ENCODE data around the gene FOXP4. TPM values are rescaled to one million over a fixed set of nuclear protein-coding genes. Genes with fewer than 3 reads are reported as not detected.

FOXP4 gene
- total RNA-seq, 1 donor from 2014 or later: 3.1 TPM

GRCh38 chr6:41642960-41643898 lies 97.0 kb downstream of the FOXP4 start:
- no peak for DNase-seq (ENCODE audit: low read depth)

GRCh38 chr6:41643899-41644269 lies 97.7 kb downstream of the FOXP4 start:
- no peak for DNase-seq (ENCODE audit: low read depth)

DNA sequence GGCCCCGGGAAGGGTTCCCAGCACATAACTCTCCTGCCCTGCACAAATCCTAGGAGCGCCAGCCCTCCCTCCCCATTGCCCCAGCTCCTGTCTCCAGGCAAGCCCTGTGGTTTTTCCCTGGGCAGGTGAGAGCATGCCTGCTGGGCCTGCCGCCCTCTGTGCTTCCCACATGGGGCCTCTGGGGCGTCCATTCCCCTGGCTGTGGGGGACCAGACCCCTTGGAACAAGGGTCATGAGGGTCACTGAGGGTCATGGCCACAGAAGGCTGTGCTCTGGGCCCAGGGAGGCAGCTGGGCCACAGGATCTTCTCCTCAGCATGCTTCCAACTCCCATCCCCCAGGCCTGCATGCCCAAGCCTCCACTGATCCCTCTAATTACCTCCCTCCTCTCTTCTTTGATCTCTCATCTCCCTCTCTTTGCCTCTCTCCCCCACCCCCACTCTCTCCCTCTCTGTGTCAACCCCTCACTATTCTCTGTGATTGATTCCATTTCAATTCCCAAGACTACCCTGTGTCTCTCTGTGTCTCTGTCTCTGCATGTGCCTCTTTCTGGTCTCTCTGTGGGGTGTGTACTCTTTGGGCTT lies 98.2 kb downstream of the FOXP4 start:
- peak; percentile 48 for DNase-seq (ENCODE audit: low read depth)

- DNase-seq (ENCODE audit: low read depth): no peak
Observed at GRCh38 chr6:41645007-41645618, 98.9 kb downstream of the FOXP4 start.

GRCh38 chr6:41646026-41646795 lies 100.0 kb downstream of the FOXP4 start:
- DNase-seq (ENCODE audit: low read depth): no peak

GRCh38 chr6:41647061-41647511 lies 100.9 kb downstream of the FOXP4 start:
- DNase-seq (ENCODE audit: low read depth): peak; percentile 71

DNA sequence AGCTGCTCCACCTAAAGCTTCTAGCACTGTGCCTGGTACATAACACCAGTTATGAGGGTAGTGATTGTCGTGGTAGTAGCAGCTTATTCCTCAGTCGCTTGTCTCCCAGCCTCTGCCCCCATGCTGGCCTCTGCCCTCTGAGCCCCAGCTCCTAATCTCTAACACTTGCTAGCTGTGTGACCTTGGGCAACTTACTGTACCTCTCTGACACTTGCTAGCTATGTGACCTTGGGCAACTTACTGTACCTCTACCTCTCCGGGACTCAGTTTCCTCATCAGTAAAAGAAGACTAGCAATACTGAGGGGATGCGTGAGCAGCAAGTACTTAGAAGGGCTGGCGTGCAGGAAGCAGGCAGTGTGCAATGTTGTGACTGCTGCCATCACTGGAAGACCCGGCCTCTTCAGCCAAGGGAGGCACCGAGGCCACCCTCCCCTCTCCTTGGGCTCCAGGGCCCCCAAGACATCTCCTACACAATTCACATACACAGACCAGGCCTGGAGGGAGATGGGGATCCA lies 101.9 kb downstream of the FOXP4 start:
- DNase-seq (ENCODE audit: low read depth): no peak

- peak; percentile 58 for DNase-seq (ENCODE audit: low read depth)
Observed at GRCh38 chr6:41648921-41649320, 102.7 kb downstream of the FOXP4 start.

DNA sequence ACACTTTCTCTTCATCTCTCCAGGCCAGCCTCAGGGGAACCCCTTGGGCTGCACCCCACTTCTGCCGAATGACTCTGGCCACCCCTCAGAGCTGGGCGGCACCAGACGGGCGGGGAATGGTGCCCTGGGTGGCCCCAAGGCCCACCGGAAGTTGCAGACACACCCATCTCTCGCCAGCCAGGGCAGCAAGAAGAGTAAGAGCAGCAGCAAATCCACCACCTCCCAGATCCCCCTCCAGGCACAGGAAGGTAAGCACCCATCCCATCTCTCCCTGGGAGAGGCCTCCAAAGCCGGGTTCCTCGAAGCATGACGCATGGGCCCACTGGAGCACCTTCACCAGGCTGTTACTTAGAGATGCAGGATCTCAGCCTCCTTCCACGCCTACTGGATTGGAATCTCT lies 103.4 kb downstream of the FOXP4 start:
- no peak for DNase-seq (ENCODE audit: low read depth)

- DNase-seq (ENCODE audit: low read depth): no peak
Observed at GRCh38 chr6:41650120-41650519, 103.9 kb downstream of the FOXP4 start.

GRCh38 chr6:41651246-41651961 lies 105.2 kb downstream of the FOXP4 start:
- DNase-seq (ENCODE audit: low read depth): no peak

Small RNA genes lying within 50 kb of the gene (microRNA-seq; reads per million reads assigned to microRNA genes)
- not detected for gene MIR4641

Other genes with a start within 250 kb of the FOXP4 start
- not detected in 2 replicates for gene NCR2, start 210.8 kb upstream of the FOXP4 start, total RNA-seq
- gene MDFI, start 92.1 kb downstream of the FOXP4 start, total RNA-seq: not detected in 2 replicates
- gene TFEB, start 189.2 kb downstream of the FOXP4 start, total RNA-seq: 6.4 and 10.6 TPM in 2 replicates
- not detected in 2 replicates for gene PGC, start 201.0 kb downstream of the FOXP4 start, total RNA-seq
- 2.0 and 3.5 TPM in 2 replicates for gene FRS3, start 233.5 kb downstream of the FOXP4 start, total RNA-seq
- 1.3 and 3.5 TPM in 2 replicates for gene PRICKLE4, start 234.4 kb downstream of the FOXP4 start, total RNA-seq
- gene TOMM6, start 241.3 kb downstream of the FOXP4 start, total RNA-seq: 101 and 115 TPM in 2 replicates